ENCODE data around the gene CD177.
"Not testable (repeated sequence)": the region's sequence is repeated elsewhere in the genome, so short reads cannot be mapped to it uniquely, and the experiment has no call there.

The CD177 gene

GRCh38 chr19:43383254-43383653 is 29.8 kb downstream of the CD177 start:
- not testable (repeated sequence) for DNase-seq

GRCh38 chr19:43383759-43384158 is 30.3 kb downstream of the CD177 start:
- not testable (repeated sequence) for DNase-seq

GRCh38 chr19:43390903-43391551 is 37.5 kb downstream of the CD177 start:
- not testable (repeated sequence) for DNase-seq

DNA sequence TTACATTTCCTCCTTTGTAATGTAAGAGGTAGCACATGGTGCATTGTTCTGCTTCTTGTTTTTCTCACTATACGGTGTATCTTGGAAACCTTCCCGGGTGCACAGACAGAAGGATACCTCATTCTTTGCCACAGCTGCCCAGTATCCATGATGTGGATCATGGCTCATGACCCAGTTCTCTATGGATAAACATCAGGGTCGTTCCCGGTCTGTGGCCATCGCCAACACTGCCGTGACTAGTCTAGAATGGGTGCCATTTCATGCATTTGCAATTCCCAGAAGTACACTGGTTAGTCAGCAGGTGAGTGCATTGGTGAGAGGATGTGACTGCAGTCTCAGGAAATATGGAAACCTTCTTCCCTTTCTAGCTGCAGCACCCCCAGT is 38.1 kb downstream of the CD177 start:
- DNase-seq = not testable (repeated sequence)

DNA sequence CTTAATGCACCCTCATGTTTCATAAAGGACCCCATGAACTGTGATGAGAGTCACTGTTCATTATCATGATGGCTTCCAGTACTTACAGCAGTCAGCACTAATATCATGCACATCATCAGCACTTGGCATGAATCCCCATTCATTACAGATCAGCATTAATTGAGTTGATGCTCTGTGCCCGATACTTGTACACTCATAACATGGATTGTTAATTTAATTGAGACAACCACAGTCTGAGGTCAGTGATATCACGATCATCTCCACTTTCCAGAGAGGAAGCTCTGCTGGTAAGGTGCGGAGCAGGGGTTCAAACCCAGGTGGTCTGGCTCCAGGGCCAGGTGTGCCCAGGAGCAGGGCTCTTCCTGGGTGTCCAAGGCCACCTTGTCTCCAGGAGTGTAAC is 40.0 kb downstream of the CD177 start:
- not testable (repeated sequence) for DNase-seq

GRCh38 chr19:43395561-43395960 is 42.1 kb downstream of the CD177 start:
- no peak for DNase-seq

GRCh38 chr19:43406297-43406696 is 52.8 kb downstream of the CD177 start:
- DNase-seq = no peak

GRCh38 chr19:43407416-43408005 is 54.0 kb downstream of the CD177 start:
- DNase-seq = no peak

- no peak for DNase-seq
Measured at GRCh38 chr19:43408043-43408442, 54.6 kb downstream of the CD177 start.

DNA sequence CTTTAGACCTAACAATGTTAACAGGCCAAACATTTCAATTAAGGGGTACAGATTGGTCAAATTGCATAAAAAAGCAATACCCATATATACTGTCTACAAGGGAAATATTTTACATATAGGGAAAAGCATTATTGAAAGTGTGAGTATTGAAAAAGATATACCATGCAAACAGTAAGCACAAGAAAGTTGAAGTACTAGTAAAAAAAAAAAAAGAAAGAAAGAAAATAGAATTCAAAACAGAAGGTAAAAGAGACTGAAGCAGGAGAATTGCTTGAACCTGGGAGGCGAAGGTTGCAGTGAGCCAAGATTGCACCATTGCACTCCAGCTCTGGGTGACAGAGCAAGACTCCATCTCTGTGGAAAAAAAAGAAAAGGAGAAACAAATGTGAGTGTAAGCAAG is 55.9 kb downstream of the CD177 start:
- no peak for DNase-seq

GRCh38 chr19:43412441-43412840 is 59.0 kb downstream of the CD177 start:
- DNase-seq = no peak
